Activated naive CD8-positive, alpha-beta T cell treated with anti-CD3 and anti-CD28 coated beads, Interleukin-2, amount 50 U/mL, for 24 hours (primary cell): ENCODE measurements around the gene DZIP1L.
"Not testable (repeated sequence)": the region's sequence is repeated elsewhere in the genome, so short reads cannot be mapped to it uniquely, and the experiment has no call there.

ENCODE experiments used
- ATAC-seq: fragments of 150-1000 bp; cut with Tn5 transposase; one replicate; pipeline ENCODE4 v1.10.0; 2021
- DNase-seq: peaks from one replicate; pipeline ENCODE4 v3.0.0; 2021
- H3K27ac Mint-ChIP-seq: one replicate; pipeline ENCODE4 v1.8.0; 2021; ENCODE audit warnings: mild to moderate bottlenecking, mixed read lengths
- H3K27me3 Mint-ChIP-seq: one replicate; pipeline ENCODE4 v1.8.0; 2021; ENCODE audit warnings: mixed read lengths
- H3K36me3 Mint-ChIP-seq: one replicate; pipeline ENCODE4 v1.8.0; 2021; ENCODE audit warnings: low read depth, mixed read lengths
- H3K4me1 Mint-ChIP-seq: one replicate; pipeline ENCODE4 v1.8.0; 2021; ENCODE audit warnings: mixed read lengths
- H3K4me3 Mint-ChIP-seq: one replicate; pipeline ENCODE4 v1.8.0; 2021; ENCODE audit warnings: mild to moderate bottlenecking, moderate library complexity, mixed read lengths
- H3K9me3 Mint-ChIP-seq: one replicate; pipeline ENCODE4 v1.8.0; 2021; ENCODE audit warnings: mixed read lengths

DZIP1L gene

GRCh38 chr3:138125548-138126221 is 10.3 kb upstream of the DZIP1L start:
- Mint-ChIP-seq H3K9me3 (no peaks in the 10 kb centered on the region), H3K36me3 (no peaks in the 10 kb centered on the region), H3K4me3 (no peak overlapping the region), H3K27me3 (peaks cover 7% of the 10 kb centered on the region), H3K27ac (no peak overlapping the region), H3K4me1 (no peaks in the 10 kb centered on the region)
- DNase-seq (no peak), ATAC-seq (no peak)

GRCh38 chr3:138124706-138125355 is 9.4 kb upstream of the DZIP1L start:
- DNase-seq (no peak), ATAC-seq (no peak)
- Mint-ChIP-seq H3K9me3 (no peaks in the 10 kb centered on the region), H3K27ac (no peak overlapping the region), H3K27me3 (peaks cover 13% of the 10 kb centered on the region), H3K4me1 (no peaks in the 10 kb centered on the region), H3K36me3 (no peaks in the 10 kb centered on the region), H3K4me3 (no peak overlapping the region)

GRCh38 chr3:138124188-138124587 is 8.8 kb upstream of the DZIP1L start:
- DNase-seq (no peak), ATAC-seq (no peak)
- Mint-ChIP-seq H3K36me3 (no peaks in the 10 kb centered on the region), H3K4me1 (no peaks in the 10 kb centered on the region), H3K27me3 (peaks cover 14% of the 10 kb centered on the region), H3K4me3 (no peak overlapping the region), H3K27ac (no peak overlapping the region), H3K9me3 (no peaks in the 10 kb centered on the region)

- Mint-ChIP-seq H3K4me1 (peaks cover 12% of the 10 kb centered on the region), H3K4me3 (no peak overlapping the region), H3K27me3 (peaks cover 36% of the 10 kb centered on the region), H3K27ac (no peak overlapping the region), H3K36me3 (no peaks in the 10 kb centered on the region), H3K9me3 (no peaks in the 10 kb centered on the region)
- DNase-seq (no peak), ATAC-seq (no peak)
These were observed 4.0 kb upstream of the DZIP1L start for GRCh38 chr3:138119423-138119766.

GRCh38 chr3:138118612-138119422 is 3.4 kb upstream of the DZIP1L start:
- H3K27me3 Mint-ChIP-seq: peaks cover 38% of the 10 kb centered on the region
- no peak overlapping the region for H3K4me3 Mint-ChIP-seq
- H3K27ac Mint-ChIP-seq: no peak overlapping the region
- H3K9me3 Mint-ChIP-seq: no peaks in the 10 kb centered on the region
- DNase-seq: peak; percentile 71
- peak; percentile 80 for ATAC-seq
- no peaks in the 10 kb centered on the region for H3K36me3 Mint-ChIP-seq
- peaks cover 12% of the 10 kb centered on the region for H3K4me1 Mint-ChIP-seq

- no peak for DNase-seq
- no peak for ATAC-seq
- H3K36me3 Mint-ChIP-seq: no peaks in the 10 kb centered on the region
- H3K27me3 Mint-ChIP-seq: peaks cover 38% of the 10 kb centered on the region
- no peaks in the 10 kb centered on the region for H3K9me3 Mint-ChIP-seq
- no peak overlapping the region for H3K27ac Mint-ChIP-seq
- peak overlapping the region; percentile 70 for H3K4me3 Mint-ChIP-seq
- peaks cover 12% of the 10 kb centered on the region for H3K4me1 Mint-ChIP-seq
These were observed 933 bp downstream of the DZIP1L start for GRCh38 chr3:138114431-138114918.

- H3K27me3 Mint-ChIP-seq: peaks cover 38% of the 10 kb centered on the region
- ATAC-seq: no peak
- peaks cover 12% of the 10 kb centered on the region for H3K4me1 Mint-ChIP-seq
- no peaks in the 10 kb centered on the region for H3K36me3 Mint-ChIP-seq
- no peak for DNase-seq
- no peak overlapping the region for H3K4me3 Mint-ChIP-seq
- H3K27ac Mint-ChIP-seq: no peak overlapping the region
- H3K9me3 Mint-ChIP-seq: no peaks in the 10 kb centered on the region
These were observed 2.1 kb downstream of the DZIP1L start for GRCh38 chr3:138113326-138113725.

- Mint-ChIP-seq H3K36me3 (no peaks in the 10 kb centered on the region), H3K27me3 (peaks cover 36% of the 10 kb centered on the region), H3K4me3 (no peak overlapping the region), H3K4me1 (peaks cover 6% of the 10 kb centered on the region), H3K9me3 (no peaks in the 10 kb centered on the region), H3K27ac (no peak overlapping the region)
- no peak for ATAC-seq
- no peak for DNase-seq
These were observed 3.0 kb downstream of the DZIP1L start for GRCh38 chr3:138112362-138112761.

- no peaks in the 10 kb centered on the region for H3K4me1 Mint-ChIP-seq
- no peak for DNase-seq
- H3K36me3 Mint-ChIP-seq: no peaks in the 10 kb centered on the region
- peaks cover 5% of the 10 kb centered on the region for H3K27me3 Mint-ChIP-seq
- no peak overlapping the region for H3K4me3 Mint-ChIP-seq
- H3K9me3 Mint-ChIP-seq: no peaks in the 10 kb centered on the region
- H3K27ac Mint-ChIP-seq: no peak overlapping the region
- ATAC-seq: no peak
These were observed 9.8 kb downstream of the DZIP1L start for GRCh38 chr3:138105598-138105997.

- Mint-ChIP-seq H3K27ac (no peak overlapping the region), H3K4me1 (no peaks in the 10 kb centered on the region), H3K4me3 (no peak overlapping the region), H3K27me3 (peaks cover 2% of the 10 kb centered on the region), H3K9me3 (no peaks in the 10 kb centered on the region), H3K36me3 (no peaks in the 10 kb centered on the region)
- DNase-seq (no peak), ATAC-seq (no peak)
These were observed 11.9 kb downstream of the DZIP1L start for GRCh38 chr3:138103466-138103865.

- not testable (repeated sequence) for H3K4me1 Mint-ChIP-seq, H3K9me3 Mint-ChIP-seq, ATAC-seq, H3K4me3 Mint-ChIP-seq, H3K27ac Mint-ChIP-seq, DNase-seq, H3K36me3 Mint-ChIP-seq, H3K27me3 Mint-ChIP-seq
These were observed 14.0 kb downstream of the DZIP1L start for GRCh38 chr3:138101351-138101940.

GRCh38 chr3:138099417-138099816 is 16.0 kb downstream of the DZIP1L start:
- ATAC-seq (no peak), DNase-seq (no peak)
- no peaks in the 10 kb centered on the region for H3K36me3 Mint-ChIP-seq
- no peak overlapping the region for H3K27ac Mint-ChIP-seq
- peaks cover 2% of the 10 kb centered on the region for H3K27me3 Mint-ChIP-seq
- H3K4me1 Mint-ChIP-seq: no peaks in the 10 kb centered on the region
- no peak overlapping the region for H3K4me3 Mint-ChIP-seq
- no peaks in the 10 kb centered on the region for H3K9me3 Mint-ChIP-seq

- no peak overlapping the region for H3K27ac Mint-ChIP-seq
These were observed 17.9 kb downstream of the DZIP1L start for GRCh38 chr3:138097192-138098172.

GRCh38 chr3:138093721-138094120 is 21.7 kb downstream of the DZIP1L start:
- Mint-ChIP-seq H3K27me3 (peaks cover 6% of the 10 kb centered on the region), H3K9me3 (no peaks in the 10 kb centered on the region), H3K4me1 (no peaks in the 10 kb centered on the region), H3K27ac (no peak overlapping the region), H3K4me3 (no peak overlapping the region), H3K36me3 (no peaks in the 10 kb centered on the region)
- DNase-seq: no peak
- ATAC-seq: no peak

More at GRCh38 chr3:138097192-138098172, 17.9 kb downstream of the DZIP1L start:
- peaks cover 2% of the 10 kb centered on the region for H3K27me3 Mint-ChIP-seq
- ATAC-seq: no peak
- no peaks in the 10 kb centered on the region for H3K36me3 Mint-ChIP-seq
- H3K9me3 Mint-ChIP-seq: no peaks in the 10 kb centered on the region
- no peak overlapping the region for H3K4me3 Mint-ChIP-seq
- DNase-seq: peak; percentile 25
- no peaks in the 10 kb centered on the region for H3K4me1 Mint-ChIP-seq
